HL-60/S4 treated with phorbol 12-myristate 13-acetate at 8.2 ng/mL for 4 days and 3 days (cell line): Measurements from ENCODE around the gene BIN2.
"Not testable (repeated sequence)": the region's sequence is repeated elsewhere in the genome, so short reads cannot be mapped to it uniquely, and the experiment has no call there.

Source experiments
- in situ Hi-C: fragments of 300-500 bp; cut with MboI; formaldehyde crosslinking; loops from 2 replicates; pipeline ENCODE4 v1.15.0; 2022; ENCODE audit warnings: low sequenced_read_pairs

Gene BIN2

GRCh38 chr12:51263341-51263740 lies 60.6 kb downstream of the BIN2 start:
- in situ Hi-C loops: no loop called here

- in situ Hi-C loops: no loop called here
Observed at GRCh38 chr12:51262758-51263177, 61.2 kb downstream of the BIN2 start.

- in situ Hi-C loops: not testable (repeated sequence)
Observed at GRCh38 chr12:51259600-51259999, 64.4 kb downstream of the BIN2 start.

GRCh38 chr12:51254536-51254935 lies 69.4 kb downstream of the BIN2 start:
- in situ Hi-C loops: no loop called here

GRCh38 chr12:51253276-51253675 lies 70.7 kb downstream of the BIN2 start:
- in situ Hi-C loops: no loop called here

GRCh38 chr12:51247523-51248206 lies 76.3 kb downstream of the BIN2 start:
- in situ Hi-C loops: no loop called here

GRCh38 chr12:51246254-51246853 lies 77.6 kb downstream of the BIN2 start:
- in situ Hi-C loops: no loop called here

- in situ Hi-C loops: no loop called here
Observed at GRCh38 chr12:51245476-51246253, 78.3 kb downstream of the BIN2 start.

GRCh38 chr12:51244269-51244668 lies 79.7 kb downstream of the BIN2 start:
- in situ Hi-C loops: no loop called here

GRCh38 chr12:51242876-51243275 lies 81.1 kb downstream of the BIN2 start:
- in situ Hi-C loops: no loop called here

GRCh38 chr12:51242120-51242519 lies 81.9 kb downstream of the BIN2 start:
- in situ Hi-C loops: no loop called here

- in situ Hi-C loops: no loop called here
Observed at GRCh38 chr12:51240971-51241370, 83.0 kb downstream of the BIN2 start.

GRCh38 chr12:51238510-51239334 lies 85.3 kb downstream of the BIN2 start, which contains the start of gene DAZAP2:
DAZAP2 (plus strand) TSS chr12:51238826; CDS start chr12:51238908, 82 bp downstream.
- in situ Hi-C loops: no loop called here

GRCh38 chr12:51238037-51238509 lies 85.9 kb downstream of the BIN2 start:
- in situ Hi-C loops: no loop called here

- in situ Hi-C loops: no loop called here
Observed at GRCh38 chr12:51234530-51234929, 89.4 kb downstream of the BIN2 start.

- in situ Hi-C loops: no loop called here
Observed at GRCh38 chr12:51232642-51233041, 91.3 kb downstream of the BIN2 start.
